SKM-1 treated with dmso at 0.1 percent for 144 hours (cell line): ENCODE results near the gene CLPX.
"Not testable (repeated sequence)": the region's sequence is repeated elsewhere in the genome, so short reads cannot be mapped to it uniquely, and the experiment has no call there.

Experiments used
- DNase-seq: peaks from one replicate; lab custom pipeline; 2025; ENCODE audit not compliant: unreplicated experiment; lab: John Stamatoyannopoulos, UW

Gene CLPX

GRCh38 chr15:65184868-65185717 lies at the start of gene CLPX:
TSS of gene CLPX (minus strand) at chr15:65185342. CDS start at chr15:65185153, 189 bp downstream.
- DNase-seq, result peak; percentile 88

- no peak for DNase-seq
Measured at GRCh38 chr15:65233696-65234095, 48.6 kb upstream of the CLPX start.

- DNase-seq, result no peak
Measured at GRCh38 chr15:65232520-65232919, 47.4 kb upstream of the CLPX start.

GRCh38 chr15:65231306-65231705 lies 46.2 kb upstream of the CLPX start:
- DNase-seq, result no peak

- DNase-seq, result not testable (repeated sequence)
Measured at GRCh38 chr15:65226901-65227300, 41.8 kb upstream of the CLPX start.

GRCh38 chr15:65226221-65226620 lies 41.1 kb upstream of the CLPX start:
- DNase-seq, result no peak

- DNase-seq, result peak; percentile 63
Measured at GRCh38 chr15:65223996-65224395, 38.9 kb upstream of the CLPX start.

- DNase-seq, result no peak
Measured at GRCh38 chr15:65222891-65223290, 37.7 kb upstream of the CLPX start.

- DNase-seq, result no peak
Measured at GRCh38 chr15:65221697-65222096, 36.6 kb upstream of the CLPX start.

GRCh38 chr15:65219137-65219536 lies 34.0 kb upstream of the CLPX start:
- no peak for DNase-seq

GRCh38 chr15:65217526-65218482 lies 32.7 kb upstream of the CLPX start:
- no peak for DNase-seq

GRCh38 chr15:65215496-65215895 lies 30.4 kb upstream of the CLPX start:
- DNase-seq, result no peak

- no peak for DNase-seq
Measured at GRCh38 chr15:65214010-65214409, 28.9 kb upstream of the CLPX start.

GRCh38 chr15:65213241-65213640 lies 28.1 kb upstream of the CLPX start:
- no peak for DNase-seq

- DNase-seq, result peak; percentile 16
Measured at GRCh38 chr15:65212097-65212496, 27.0 kb upstream of the CLPX start.

GRCh38 chr15:65211482-65211982 lies 26.4 kb upstream of the CLPX start:
- DNase-seq, result no peak

- no peak for DNase-seq
Measured at GRCh38 chr15:65210770-65211481, 25.8 kb upstream of the CLPX start, which contains the start of gene CILP. TSS of gene CILP (minus strand) at chr15:65211473. CDS start at chr15:65209755, 1,718 bp downstream.

GRCh38 chr15:65209701-65210643 lies 24.8 kb upstream of the CLPX start:
- DNase-seq, result no peak

GRCh38 chr15:65208647-65209046 lies 23.5 kb upstream of the CLPX start:
- DNase-seq, result no peak
